Esophagus squamous epithelium (tissue), 4 donors: ENCODE results near the gene C1orf115.

Experiments
- CTCF ChIP-seq, 6 experiments: fragments of 450-650 bp in 4 of 6; fragments of 200-600 bp in 2 of 6; sonication (generic) in 2 of 6; IDR thresholded peaks; one replicate each; pipeline ENCODE4 v1.5.1; 2016 to 2019; ENCODE audit warnings: antibody characterized with exemption in 6 of 6, mild to moderate bottlenecking in 4 of 6, moderate library complexity in 4 of 6
- POLR2A ChIP-seq, 4 donors: fragments of 450-650 bp; IDR thresholded peaks; one replicate each; pipeline ENCODE4 v1.6.1; 2017; ENCODE audit warnings: antibody characterized with exemption in 4 of 4, mild to moderate bottlenecking in 4 of 4, moderate library complexity in 3 of 4

DNA sequence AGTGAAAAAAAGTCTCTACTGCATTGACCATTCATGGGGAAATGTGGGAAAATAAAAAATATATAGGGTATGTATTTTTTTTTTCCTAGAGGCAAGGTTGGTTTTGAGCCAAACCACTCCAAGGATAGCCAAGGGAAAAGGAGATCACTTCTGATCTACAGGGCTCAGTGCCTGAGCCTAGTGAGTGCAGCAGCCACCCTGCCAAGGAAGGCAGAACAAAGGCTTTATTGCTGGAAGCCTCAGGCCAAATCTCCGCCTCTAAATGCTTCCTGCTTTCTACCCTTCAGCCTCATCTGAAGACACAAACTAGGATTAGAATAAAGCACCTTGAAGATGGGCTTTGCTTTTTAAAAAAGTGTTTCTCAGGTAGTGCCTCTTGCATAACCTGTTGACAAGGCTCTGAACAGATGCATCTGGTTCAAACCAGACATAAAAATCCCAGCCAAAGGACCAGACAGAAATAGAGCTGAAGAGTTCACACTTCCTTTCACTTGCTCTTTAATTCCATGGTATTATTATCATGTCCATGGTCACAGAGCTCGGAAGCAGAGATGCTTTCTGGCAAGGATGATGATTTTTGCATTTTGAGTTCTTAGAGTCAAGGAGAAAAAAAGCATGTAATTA is 10.5 kb downstream of the C1orf115 start:
- TF ChIP-seq CTCF (IDR thresholded peaks at IDR 0.05) (no peak), POLR2A (IDR thresholded peaks at IDR 0.05) (no peak)
